GM19467 (cell line): ENCODE measurements around the gene MMS22L.

ENCODE experiments used
- ATAC-seq: cut with Tn5 transposase; IDR thresholded peaks from one replicate; pipeline ENCODE4 v1.9.1; 2021; ENCODE audit warnings: mild to moderate bottlenecking, moderate library complexity; ENCODE audit not compliant: unreplicated experiment

The MMS22L gene

GRCh38 chr6:97282726-97283617, at the start of gene MMS22L:
MMS22L (minus strand) TSS chr6:97283216; CDS start chr6:97282477, 739 bp downstream.
- ATAC-seq: peak; percentile 98

- no peak for ATAC-seq
These were observed 39.8 kb upstream of the MMS22L start for GRCh38 chr6:97322811-97323210.

- no peak for ATAC-seq
These were observed 39.2 kb upstream of the MMS22L start for GRCh38 chr6:97322226-97322625.

GRCh38 chr6:97316978-97317377, 34.0 kb upstream of the MMS22L start:
- no peak for ATAC-seq

GRCh38 chr6:97312241-97312640, 29.2 kb upstream of the MMS22L start:
- ATAC-seq: no peak

GRCh38 chr6:97306544-97307320, 23.7 kb upstream of the MMS22L start:
- no peak for ATAC-seq

GRCh38 chr6:97305414-97306066, 22.5 kb upstream of the MMS22L start:
- ATAC-seq: no peak

GRCh38 chr6:97304701-97305100, 21.7 kb upstream of the MMS22L start:
- ATAC-seq: no peak

GRCh38 chr6:97294451-97294850, 11.4 kb upstream of the MMS22L start:
- ATAC-seq: no peak

- no peak for ATAC-seq
These were observed 10.2 kb upstream of the MMS22L start for GRCh38 chr6:97293198-97293696.

GRCh38 chr6:97292671-97293070, 9.7 kb upstream of the MMS22L start:
- ATAC-seq: no peak

- ATAC-seq: no peak
These were observed 8.9 kb upstream of the MMS22L start for GRCh38 chr6:97291896-97292295.

GRCh38 chr6:97289332-97289731, 6.3 kb upstream of the MMS22L start:
- no peak for ATAC-seq

- ATAC-seq: no peak
These were observed 5.2 kb upstream of the MMS22L start for GRCh38 chr6:97288188-97288587.

- no peak for ATAC-seq
These were observed 734 bp downstream of the MMS22L start for GRCh38 chr6:97282238-97282725.

- ATAC-seq: no peak
These were observed 2.2 kb downstream of the MMS22L start for GRCh38 chr6:97280766-97281165.

GRCh38 chr6:97275804-97276203, 7.2 kb downstream of the MMS22L start:
- ATAC-seq: no peak

GRCh38 chr6:97269821-97270220, 13.2 kb downstream of the MMS22L start:
- no peak for ATAC-seq

- no peak for ATAC-seq
These were observed 20.3 kb downstream of the MMS22L start for GRCh38 chr6:97262676-97263075.

GRCh38 chr6:97246842-97247241, 36.2 kb downstream of the MMS22L start:
- no peak for ATAC-seq

GRCh38 chr6:97240222-97240621, 42.8 kb downstream of the MMS22L start:
- ATAC-seq: no peak
